Astrocyte of the cerebellum (primary cell): ENCODE data around the gene APOBEC4.
"Not testable (repeated sequence)": the region's sequence is repeated elsewhere in the genome, so short reads cannot be mapped to it uniquely, and the experiment has no call there.

Experiments
- DNase-seq: peaks from one replicate; pipeline ENCODE4 v3.0.0-alpha.2; 2011; ENCODE audit warnings: low read depth
- H3K4me3 ChIP-seq: 2 replicates; pipeline ENCODE4 v1.5.1; 2011; ENCODE audit warnings: mild to moderate bottlenecking, low read depth, low read length, moderate library complexity
- CTCF ChIP-seq: IDR thresholded peaks from 2 replicates; pipeline ENCODE4 v1.5.1; 2012; ENCODE audit warnings: low read length, low read depth, moderate library complexity, mild to moderate bottlenecking; ENCODE audit errors: missing control alignments
- in situ Hi-C: cut with HindIII; loops from 2 replicates; pipeline ENCODE4 v1.10.0; 2017; ENCODE audit warnings: low sequenced_read_pairs

APOBEC4 gene

GRCh38 chr1:183632114-183632513 lies 21.0 kb downstream of the APOBEC4 start:
- no peak for DNase-seq
- TF ChIP-seq CTCF = no peak
- H3K4me3 ChIP-seq = peak overlapping the region; percentile 86
- in situ Hi-C loops = no loop called here

GRCh38 chr1:183630748-183631147 lies 22.4 kb downstream of the APOBEC4 start:
- no peak overlapping the region for H3K4me3 ChIP-seq
- in situ Hi-C loops = no loop called here
- no peak for TF ChIP-seq CTCF
- no peak for DNase-seq

- in situ Hi-C loops = no loop called here
- no peak for TF ChIP-seq CTCF
- no peak overlapping the region for H3K4me3 ChIP-seq
- DNase-seq = no peak
These were observed 24.6 kb downstream of the APOBEC4 start for GRCh38 chr1:183628537-183628936.

GRCh38 chr1:183626236-183626635 lies 26.9 kb downstream of the APOBEC4 start:
- H3K4me3 ChIP-seq, in situ Hi-C loops, DNase-seq: not testable (repeated sequence)

- in situ Hi-C loops = no loop called here
- H3K4me3 ChIP-seq = no peak overlapping the region
- TF ChIP-seq CTCF = peak; percentile 71
- DNase-seq = peak; percentile 43
These were observed 30.0 kb downstream of the APOBEC4 start for GRCh38 chr1:183622884-183623785.

- no peak for DNase-seq
- H3K4me3 ChIP-seq = no peak overlapping the region
- TF ChIP-seq CTCF = no peak
- in situ Hi-C loops = no loop called here
These were observed 31.1 kb downstream of the APOBEC4 start for GRCh38 chr1:183622013-183622412.

GRCh38 chr1:183620311-183620710 lies 32.8 kb downstream of the APOBEC4 start:
- in situ Hi-C loops = no loop called here
- H3K4me3 ChIP-seq = no peak overlapping the region
- TF ChIP-seq CTCF = no peak
- no peak for DNase-seq
